GM19023 (cell line): Measurements from ENCODE around the gene MUC5B.

Experiments used
- ATAC-seq: cut with Tn5 transposase; IDR thresholded peaks from one replicate; pipeline ENCODE4 v1.9.1; 2021; ENCODE audit warnings: mild to moderate bottlenecking, moderate library complexity; ENCODE audit not compliant: unreplicated experiment

MUC5B gene

GRCh38 chr11:1230456-1231395 is 7.9 kb downstream of the MUC5B start:
- ATAC-seq = no peak

- ATAC-seq = no peak
These were observed 8.6 kb downstream of the MUC5B start for GRCh38 chr11:1231396-1232020.

GRCh38 chr11:1232021-1232882 is 9.4 kb downstream of the MUC5B start:
- ATAC-seq = no peak

GRCh38 chr11:1232883-1233321 is 10.0 kb downstream of the MUC5B start:
- ATAC-seq = no peak

GRCh38 chr11:1233351-1234053 is 10.6 kb downstream of the MUC5B start:
- ATAC-seq = no peak

- ATAC-seq = no peak
These were observed 11.3 kb downstream of the MUC5B start for GRCh38 chr11:1234054-1234720.

- ATAC-seq = no peak
These were observed 12.0 kb downstream of the MUC5B start for GRCh38 chr11:1234771-1235305.

- ATAC-seq = no peak
These were observed 12.5 kb downstream of the MUC5B start for GRCh38 chr11:1235306-1235900.

- ATAC-seq = no peak
These were observed 13.0 kb downstream of the MUC5B start for GRCh38 chr11:1235901-1236315.

GRCh38 chr11:1236316-1237127 is 13.7 kb downstream of the MUC5B start:
- no peak for ATAC-seq

- no peak for ATAC-seq
These were observed 14.3 kb downstream of the MUC5B start for GRCh38 chr11:1237128-1237580.

- no peak for ATAC-seq
These were observed 15.0 kb downstream of the MUC5B start for GRCh38 chr11:1237851-1238250.

- no peak for ATAC-seq
These were observed 16.1 kb downstream of the MUC5B start for GRCh38 chr11:1238767-1239595.

- ATAC-seq = no peak
These were observed 16.8 kb downstream of the MUC5B start for GRCh38 chr11:1239596-1240205.

GRCh38 chr11:1240771-1241170 is 17.9 kb downstream of the MUC5B start:
- ATAC-seq = no peak

- no peak for ATAC-seq
These were observed 18.8 kb downstream of the MUC5B start for GRCh38 chr11:1241706-1242105.

GRCh38 chr11:1242289-1242688 is 19.4 kb downstream of the MUC5B start:
- ATAC-seq = no peak
